OCI-LY7 (cell line): Measurements from ENCODE around the gene TTLL6. TPM values are rescaled to one million over a fixed set of nuclear protein-coding genes. Genes with fewer than 3 reads are reported as not detected.

Experiments used
- BruUV-seq: library from RNA; stranded (reverse); fragments of 400-500 nt; replicated peaks from 2 replicates; lab custom pipeline; 2021; lab: Mats Ljungman, UMichigan
- CTCF ChIA-PET: fragments of 300-600 bp; sonication (Branson Sonifier 250); formaldehyde crosslinking; loops from one replicate; lab custom pipeline; 2022; ENCODE audit warnings: antibody characterized with exemption; ENCODE audit not compliant: unreplicated experiment; lab: Charles Lee
- POLR2A ChIA-PET: fragments of 300-600 bp; sonication (Branson Sonifier 250); formaldehyde crosslinking; loops from one replicate; lab custom pipeline; 2022; ENCODE audit warnings: antibody characterized with exemption; lab: Charles Lee
- DNase-seq: peaks from one replicate; pipeline ENCODE4 v3.0.0-alpha.2; 2015; ENCODE audit warnings: low spot score
- H2AFZ ChIP-seq: fragments of 200-600 bp; sonication (generic), shearing (Covaris generic); 2 replicates; pipeline ENCODE4 v1.6.1; 2014; ENCODE audit warnings: mild to moderate bottlenecking, antibody characterized with exemption, low read length, moderate library complexity
- H3K27ac ChIP-seq: fragments of 200-600 bp; sonication (generic); 2 replicates; pipeline ENCODE4 v1.5.1; 2014; ENCODE audit warnings: mixed run types, low read depth, mild to moderate bottlenecking, moderate library complexity, low read length, inconsistent platforms; ENCODE audit not compliant: poor library complexity, severe bottlenecking
- H3K36me3 ChIP-seq: fragments of 200-600 bp; sonication (generic); 2 replicates; pipeline ENCODE4 v1.6.1; 2014; ENCODE audit warnings: mild to moderate bottlenecking, antibody characterized with exemption, low read length, moderate library complexity, mixed read lengths; ENCODE audit not compliant: insufficient read depth
- H3K4me1 ChIP-seq: fragments of 200-600 bp; sonication (generic); 2 replicates; pipeline ENCODE4 v1.5.1; 2014; ENCODE audit warnings: mild to moderate bottlenecking, low read length; ENCODE audit not compliant: insufficient read depth, poor library complexity, severe bottlenecking
- H3K4me2 ChIP-seq: fragments of 200-600 bp; sonication (generic); 2 replicates; pipeline ENCODE4 v1.6.1; 2014; ENCODE audit warnings: mild to moderate bottlenecking, low read length
- H3K4me3 ChIP-seq: fragments of 200-600 bp; sonication (generic); 2 replicates; pipeline ENCODE4 v1.5.1; 2014; ENCODE audit warnings: mild to moderate bottlenecking, low read depth, low read length; ENCODE audit not compliant: poor library complexity, severe bottlenecking
- H3K79me2 ChIP-seq: fragments of 200-600 bp; sonication (generic); 2 replicates; pipeline ENCODE4 v1.6.1; 2016; ENCODE audit warnings: low read depth, mild to moderate bottlenecking, low read length, moderate library complexity, mixed read lengths; ENCODE audit not compliant: insufficient read depth
- H3K9me2 ChIP-seq: fragments of 200-600 bp; sonication (generic); 2 replicates; pipeline ENCODE4 v1.6.1; 2016; ENCODE audit warnings: mild to moderate bottlenecking, low read length, mixed read lengths; ENCODE audit not compliant: insufficient read depth
- H3K9me3 ChIP-seq: fragments of 200-600 bp; sonication (generic); 2 replicates; pipeline ENCODE4 v1.6.1; 2014; ENCODE audit warnings: mild to moderate bottlenecking, mixed run types, low read length, mixed read lengths
- H4K20me1 ChIP-seq: fragments of 200-600 bp; sonication (generic); 2 replicates; pipeline ENCODE4 v1.6.1; 2014; ENCODE audit warnings: mild to moderate bottlenecking, antibody characterized with exemption, low read length, moderate library complexity, mixed read lengths; ENCODE audit not compliant: insufficient read depth
- CTCF ChIP-seq: fragments of 200-600 bp; sonication (generic); conservative IDR thresholded peaks from 2 replicates; pipeline ENCODE4 v1.5.1; 2014; ENCODE audit warnings: mild to moderate bottlenecking, antibody characterized with exemption, low read length, moderate library complexity, mixed read lengths
- EZH2phosphoT487 ChIP-seq: fragments of 200-600 bp; sonication (generic); IDR thresholded peaks from 2 replicates; pipeline ENCODE4 v1.6.1; 2018; ENCODE audit warnings: low read depth, borderline replicate concordance, mild to moderate bottlenecking, mixed run types, antibody characterized with exemption, low read length, moderate library complexity, mixed read lengths
- intact Hi-C: fragments of 100-400 bp; cut with micrococcal nuclease; formaldehyde crosslinking; loops from one replicate; pipeline ENCODE4 v1.10.0; 2022; ENCODE audit not compliant: unreplicated experiment
- total RNA-seq, 2 experiments: library from RNA; depleted of rRNA in 1 of 2; stranded (reverse); fragments of >200 nt in 1 of 2; shearing (Covaris generic) in 1 of 2; gene quantifications; 2 replicates each; pipeline ENCODE4 v1.2.3, GENCODE V29; 2014 to 2022

The TTLL6 gene
- total RNA-seq, 2 experiments from 2014 or later = not detected

GRCh38 chr17:48795444-48796162 is 21.4 kb downstream of the TTLL6 start:
- Histone ChIP-seq H3K27ac (no peak overlapping the region), H3K36me3 (no peaks in the 10 kb centered on the region), H3K4me2 (no peak overlapping the region), H2AFZ (no peak overlapping the region), H3K9me2 (no peaks in the 10 kb centered on the region), H3K9me3 (no peaks in the 10 kb centered on the region), H3K79me2 (no peaks in the 10 kb centered on the region), H3K4me3 (no peak overlapping the region), H3K4me1 (no peaks in the 10 kb centered on the region), H4K20me1 (no peaks in the 10 kb centered on the region)
- intact Hi-C loops = no loop called here
- no peak for TF ChIP-seq CTCF
- TF ChIP-seq EZH2phosphoT487 = no peak
- ChIA-PET POLR2A (no interaction called here), CTCF (no interaction called here)
- DNase-seq = no peak
- BruUV-seq = no TSS peak

DNA sequence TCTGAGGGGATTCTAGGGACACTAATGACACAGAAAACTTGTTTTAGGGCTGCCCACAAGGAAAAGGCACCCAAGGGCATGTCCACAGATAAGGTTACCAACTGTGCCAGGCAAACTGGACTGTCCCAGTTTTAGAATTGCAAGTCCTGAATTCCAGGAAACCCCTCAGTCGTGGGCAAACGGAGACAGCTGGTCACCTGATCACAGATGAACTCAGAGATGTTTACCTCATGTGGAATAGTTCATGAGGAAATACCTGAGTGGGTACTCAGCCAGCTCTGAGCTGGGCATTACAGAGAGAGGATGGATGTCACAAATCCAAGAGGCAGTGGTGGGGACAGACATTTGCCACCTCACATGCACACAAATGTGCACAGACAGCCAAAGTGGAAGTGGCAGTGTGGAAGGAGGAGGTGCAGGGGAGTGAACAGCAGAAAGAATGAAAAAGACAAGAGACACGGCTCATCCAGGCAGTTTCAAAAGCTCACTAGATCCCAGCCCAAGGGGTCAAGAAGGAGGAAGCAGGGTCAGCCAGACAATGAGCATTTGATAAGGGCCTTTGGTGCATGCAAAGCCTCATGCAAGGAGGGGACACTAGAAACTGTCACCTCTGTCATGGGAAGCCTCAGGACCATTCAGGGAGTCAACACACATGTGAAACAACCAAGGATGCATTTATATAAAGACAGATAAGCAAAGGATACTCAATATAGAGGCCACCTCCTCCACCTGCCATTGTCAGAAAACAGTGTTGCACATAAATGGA is 24.8 kb downstream of the TTLL6 start:
- Histone ChIP-seq H3K36me3 (no peaks in the 10 kb centered on the region), H3K4me2 (no peak overlapping the region), H3K4me3 (no peak overlapping the region), H4K20me1 (no peaks in the 10 kb centered on the region), H3K79me2 (no peaks in the 10 kb centered on the region), H3K9me2 (no peaks in the 10 kb centered on the region), H2AFZ (no peak overlapping the region), H3K9me3 (no peaks in the 10 kb centered on the region), H3K4me1 (no peaks in the 10 kb centered on the region), H3K27ac (no peak overlapping the region)
- BruUV-seq = no TSS peak
- intact Hi-C loops = no loop called here
- CTCF ChIA-PET = no interaction called here
- TF ChIP-seq CTCF = no peak
- TF ChIP-seq EZH2phosphoT487 = no peak
- POLR2A ChIA-PET = no interaction called here
- DNase-seq = no peak
